GM21825 (cell line): ENCODE measurements around the gene RASGRP1.

ENCODE experiments used
- ATAC-seq: cut with Tn5 transposase; IDR thresholded peaks from one replicate; pipeline ENCODE4 v1.9.1; 2021; ENCODE audit warnings: mild to moderate bottlenecking, moderate library complexity; ENCODE audit not compliant: unreplicated experiment

RASGRP1 gene

DNA sequence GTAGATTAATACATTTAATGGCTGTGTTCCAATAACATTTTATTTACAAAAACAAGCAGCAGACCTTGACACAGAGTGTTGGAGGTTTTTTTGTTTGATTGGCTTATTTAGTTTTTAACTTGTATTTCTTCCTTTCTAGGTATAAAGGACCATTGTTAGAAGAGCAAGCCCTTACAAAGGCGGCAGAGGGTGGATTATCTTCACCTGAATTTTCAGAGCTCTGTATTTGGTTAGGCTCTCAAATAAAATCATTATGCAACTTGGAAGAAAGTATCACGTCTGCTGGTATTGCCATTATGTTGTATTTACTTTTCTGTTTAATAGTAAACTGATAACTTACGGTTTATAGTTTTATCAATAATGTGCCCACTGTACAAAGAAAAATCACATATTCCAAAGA lies 100.7 kb downstream of the RASGRP1 start:
- ATAC-seq: no peak

DNA sequence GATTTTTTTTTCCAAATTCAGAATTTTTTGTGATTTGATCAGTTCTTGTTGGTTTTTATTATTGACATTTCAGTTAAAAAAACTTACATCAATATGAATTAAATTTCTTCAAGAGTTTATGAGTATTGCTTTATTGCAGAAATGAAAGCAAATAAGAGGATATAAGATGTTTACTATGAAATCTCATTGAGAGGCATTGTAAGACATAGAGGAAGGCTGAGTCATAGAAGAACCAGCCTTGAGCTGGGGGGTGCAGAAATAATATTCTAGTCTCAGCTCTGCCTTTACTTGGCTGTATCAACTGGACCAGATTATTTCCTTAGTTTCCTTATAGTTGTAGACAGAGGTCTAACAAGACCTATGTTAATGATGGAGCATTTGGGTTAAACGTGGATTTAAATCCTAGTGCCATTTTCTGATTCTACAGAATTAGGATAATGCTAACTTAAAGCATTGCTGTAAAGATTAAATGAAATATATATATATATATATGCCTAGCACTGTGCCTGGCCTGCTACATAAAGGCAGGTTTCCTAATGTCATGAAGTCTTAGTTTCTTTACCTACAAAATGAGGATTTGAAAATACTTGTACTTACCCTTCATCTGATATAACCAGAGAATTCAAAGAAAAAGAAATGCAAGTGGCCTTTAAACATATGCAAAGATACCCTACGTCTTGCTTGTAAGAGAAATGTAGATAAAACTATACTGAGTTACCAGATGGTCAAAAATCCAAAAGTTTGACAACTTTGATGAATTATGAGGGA lies 103.4 kb downstream of the RASGRP1 start:
- ATAC-seq: peak; percentile 72

DNA sequence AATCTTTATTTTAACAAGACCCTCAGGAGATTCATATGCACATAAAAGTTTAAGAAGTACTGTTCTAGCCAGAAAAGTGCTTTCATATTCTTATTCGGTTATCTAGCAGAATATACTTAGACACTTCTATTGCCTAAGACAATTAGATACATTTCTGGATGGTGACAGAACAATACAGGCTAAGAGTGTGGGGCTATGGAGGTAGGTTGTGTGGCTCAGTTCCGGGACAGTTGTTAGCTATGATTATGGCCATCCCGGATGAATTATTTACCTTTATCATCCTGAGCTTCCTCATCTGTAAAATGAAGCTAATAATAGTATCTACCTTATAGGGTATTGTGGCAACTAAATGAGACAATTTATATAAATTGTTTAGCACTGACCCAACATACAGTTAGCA lies 104.1 kb downstream of the RASGRP1 start:
- ATAC-seq: no peak

DNA sequence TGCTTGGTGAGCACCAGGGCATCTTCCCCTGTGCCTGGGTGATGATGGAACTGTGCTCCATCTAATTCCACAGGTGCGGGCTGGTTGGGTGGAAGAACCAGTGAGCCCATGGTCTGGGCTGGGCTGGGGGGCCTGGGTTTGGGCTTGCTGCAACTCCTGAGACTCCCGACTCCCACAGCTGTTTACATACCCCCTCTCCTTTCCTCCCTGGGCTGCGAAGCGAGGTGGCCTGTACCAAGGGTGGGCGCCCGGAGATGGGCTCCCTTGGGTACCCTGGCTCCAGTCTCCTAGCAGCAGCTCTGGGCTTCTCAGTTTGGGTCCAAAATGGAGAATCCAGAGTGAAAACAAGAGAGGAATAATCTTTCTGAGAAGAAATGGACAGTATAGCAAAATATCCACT lies 105.1 kb downstream of the RASGRP1 start:
- no peak for ATAC-seq

DNA sequence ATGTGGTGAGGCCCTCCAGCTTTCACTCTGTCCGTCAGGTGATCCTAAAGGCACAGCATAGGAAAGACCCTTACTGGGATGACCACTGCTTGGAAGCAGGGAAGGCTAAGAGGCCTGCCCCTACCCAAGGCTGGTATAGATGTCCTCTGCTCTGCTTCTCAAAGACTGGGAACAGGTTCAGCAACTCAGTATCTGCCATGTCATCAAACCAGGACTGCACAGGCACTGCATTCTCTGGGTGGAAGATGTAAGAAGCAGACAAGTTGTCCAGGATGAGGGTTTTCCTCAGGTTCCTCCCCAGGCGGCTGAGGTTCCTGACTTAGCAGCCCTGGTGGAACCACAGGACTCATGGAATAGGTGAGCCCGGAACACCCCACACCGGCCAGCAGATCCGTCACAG lies 106.0 kb downstream of the RASGRP1 start:
- ATAC-seq: no peak

DNA sequence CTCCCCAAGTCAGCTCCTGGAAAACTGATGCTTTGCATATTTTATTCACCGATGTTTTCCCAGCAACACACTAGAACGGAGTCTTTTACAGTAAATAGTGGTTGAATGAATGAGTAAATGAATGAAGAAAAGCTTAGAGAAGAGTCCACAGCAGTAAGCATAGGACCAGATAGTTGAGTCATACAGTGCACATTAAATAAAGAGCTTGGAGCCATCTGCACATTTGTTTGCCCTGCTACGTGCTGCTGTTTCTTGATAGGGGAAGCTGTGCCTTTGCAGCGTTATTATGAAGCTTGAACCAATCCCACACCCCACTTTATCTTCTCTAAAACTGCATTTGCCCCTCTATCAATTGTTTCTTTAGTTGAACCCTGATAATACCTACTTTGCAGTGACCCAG lies 109.5 kb downstream of the RASGRP1 start:
- ATAC-seq: no peak

DNA sequence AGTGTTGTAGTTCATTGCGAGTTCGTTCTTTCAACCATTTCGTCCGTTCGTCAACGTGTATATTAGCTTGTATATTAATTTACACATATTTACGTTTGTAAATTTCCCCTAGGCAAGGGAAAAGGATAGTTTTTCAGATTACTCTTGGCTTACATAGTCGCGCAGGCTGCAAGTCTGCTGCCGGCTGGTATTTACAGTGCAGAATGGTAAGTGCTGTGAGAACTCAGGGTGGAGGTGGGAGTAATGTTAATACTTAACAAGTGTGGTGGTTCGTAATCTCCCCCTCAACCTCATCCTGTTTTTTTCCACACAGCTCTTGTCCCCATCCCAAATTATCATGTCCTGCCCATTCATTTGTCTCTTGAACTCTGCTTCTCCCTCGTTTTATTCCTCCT lies 109.9 kb downstream of the RASGRP1 start:
- no peak for ATAC-seq

DNA sequence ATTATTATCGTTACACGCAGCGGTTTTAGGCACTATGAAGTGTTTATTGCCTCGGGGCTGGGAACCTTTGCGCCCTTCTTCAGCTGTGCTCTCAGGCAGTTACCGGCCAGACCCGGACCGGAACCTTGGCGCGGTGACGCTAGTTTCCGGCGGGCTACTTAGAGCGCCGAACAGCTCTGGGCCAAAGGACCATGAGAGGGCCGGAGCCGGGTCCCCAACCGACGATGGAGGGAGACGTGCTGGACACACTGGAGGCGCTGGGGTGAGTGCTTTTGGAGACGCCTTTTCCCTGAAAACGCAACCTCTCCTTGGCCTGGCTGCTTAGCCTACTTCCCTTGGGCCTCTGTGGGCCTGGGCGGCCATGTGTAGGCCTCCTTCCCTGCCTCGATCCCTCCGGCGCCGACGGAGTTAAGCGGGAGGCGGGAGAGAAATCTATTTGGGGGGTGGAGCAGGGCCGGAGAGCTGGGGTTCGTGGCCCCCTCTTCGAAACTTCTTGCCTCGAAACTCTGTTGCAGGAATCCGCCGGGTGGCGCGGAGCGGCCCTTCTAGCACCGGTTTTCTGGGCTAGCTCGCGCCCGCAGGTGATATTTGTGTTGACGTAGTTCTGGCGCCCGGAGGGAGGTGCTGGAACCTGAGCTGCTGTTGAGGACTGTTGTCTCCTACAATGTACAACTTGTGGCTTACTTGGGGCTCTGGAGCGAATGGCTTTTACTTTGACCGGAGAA lies 110.5 kb downstream of the RASGRP1 start, which contains the start of gene FAM98B:
TSS of gene FAM98B (plus strand) at position 157 of the 725 bp plus-strand sequence. CDS start at position 192, 35 bp downstream.
- ATAC-seq: peak; percentile 90

DNA sequence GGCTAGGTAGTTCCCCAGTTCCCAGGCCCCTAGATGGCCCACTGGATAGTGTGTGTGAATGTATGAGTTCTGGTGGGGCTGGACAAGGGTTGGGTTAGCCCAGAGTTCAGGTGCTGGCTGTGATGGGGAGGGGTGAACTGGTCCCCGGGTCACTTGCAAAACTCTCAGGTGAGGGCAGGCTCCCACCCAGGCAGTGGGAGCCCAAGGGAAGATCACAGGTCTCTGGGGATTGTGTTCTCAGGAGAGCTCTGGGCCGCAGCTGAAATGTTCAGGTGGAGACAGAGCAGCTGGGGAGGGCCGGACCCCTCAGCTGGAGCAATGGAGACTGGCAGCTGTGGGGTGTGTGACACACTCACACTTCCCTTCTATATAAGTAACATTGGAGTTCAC lies 123.5 kb downstream of the RASGRP1 start:
- ATAC-seq: no peak

DNA sequence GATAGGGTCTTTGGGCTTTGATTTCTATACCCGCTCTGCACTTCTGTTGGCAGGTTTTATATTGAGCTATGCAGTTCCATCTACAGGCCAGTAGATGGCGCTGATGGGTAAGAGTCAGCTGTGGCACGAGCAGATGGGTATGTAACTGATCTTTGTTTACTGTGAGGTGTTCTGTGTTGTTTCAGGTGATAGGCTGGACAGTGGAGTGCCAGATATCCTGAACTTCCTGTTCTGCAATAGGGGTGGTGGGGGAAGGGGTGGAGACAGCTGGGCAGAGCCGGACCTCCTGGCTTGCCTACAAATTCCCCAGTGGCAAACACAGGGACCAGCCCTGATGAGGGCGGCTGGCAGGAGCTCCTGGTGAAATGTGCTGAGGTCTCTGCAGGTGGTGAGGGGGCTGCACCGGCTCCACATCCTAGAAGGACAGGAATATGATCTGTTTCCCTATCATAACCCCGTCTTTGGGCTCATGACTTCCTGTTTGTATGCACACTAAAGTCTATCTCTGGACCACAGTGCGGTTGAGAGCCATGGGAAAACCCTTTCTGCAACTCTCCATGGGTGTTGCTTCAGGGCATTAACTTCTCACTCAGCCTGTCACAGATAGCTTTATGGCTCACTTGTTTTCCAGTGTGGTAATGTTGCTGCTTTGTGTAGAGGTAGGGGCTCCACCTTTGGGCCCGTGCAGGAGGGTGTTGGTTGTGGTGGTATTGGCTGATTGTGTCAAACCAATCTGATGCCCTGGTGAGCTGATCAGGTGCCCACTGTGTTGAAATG lies 124.1 kb downstream of the RASGRP1 start:
- peak; percentile 75 for ATAC-seq
